ENCODE data around the gene LRCH3.
"Not testable (repeated sequence)": the region's sequence is repeated elsewhere in the genome, so short reads cannot be mapped to it uniquely, and the experiment has no call there.

Gene LRCH3

GRCh38 chr3:197881270-197881969, 90.4 kb downstream of the LRCH3 start:
- Histone ChIP-seq H3K9ac (no peak overlapping the region), H3K4me3 (ENCODE audit: low read depth, low read length) (no peak overlapping the region), H3K9me3 (ENCODE audit: control insufficient read depth, low read length) (no peaks in the 10 kb centered on the region), H3K27ac (no peak overlapping the region), H3K4me1 (peaks cover 7% of the 10 kb centered on the region), H3K36me3 (ENCODE audit: control insufficient read depth, insufficient read depth, low read length) (no peaks in the 10 kb centered on the region), H3K27me3 (ENCODE audit: control insufficient read depth, insufficient read depth, low read length) (no peaks in the 10 kb centered on the region), H3K79me2 (no peaks in the 10 kb centered on the region), H3K4me2 (ENCODE audit: low read length) (no peak overlapping the region), H2AFZ (no peak overlapping the region)
- no peak for TF ChIP-seq CTCF (IDR thresholded peaks at IDR 0.05)

GRCh38 chr3:197881970-197882338, 90.9 kb downstream of the LRCH3 start:
- Histone ChIP-seq H3K4me2 (ENCODE audit: low read length) (no peak overlapping the region), H2AFZ (no peak overlapping the region), H3K4me3 (ENCODE audit: low read depth, low read length) (no peak overlapping the region), H3K4me1 (peaks cover 7% of the 10 kb centered on the region), H3K79me2 (no peaks in the 10 kb centered on the region), H3K27ac (no peak overlapping the region), H3K27me3 (ENCODE audit: control insufficient read depth, insufficient read depth, low read length) (no peaks in the 10 kb centered on the region), H3K36me3 (ENCODE audit: control insufficient read depth, insufficient read depth, low read length) (no peaks in the 10 kb centered on the region), H3K9ac (no peak overlapping the region), H3K9me3 (ENCODE audit: control insufficient read depth, low read length) (no peaks in the 10 kb centered on the region)
- no peak for TF ChIP-seq CTCF (IDR thresholded peaks at IDR 0.05)

- no peak overlapping the region for H3K9ac ChIP-seq
- H3K27me3 ChIP-seq (ENCODE audit: control insufficient read depth, insufficient read depth, low read length) = no peaks in the 10 kb centered on the region
- peaks cover 7% of the 10 kb centered on the region for H3K4me1 ChIP-seq
- H3K4me2 ChIP-seq (ENCODE audit: low read length) = no peak overlapping the region
- H3K27ac ChIP-seq = no peak overlapping the region
- no peak overlapping the region for H3K4me3 ChIP-seq (ENCODE audit: low read depth, low read length)
- no peaks in the 10 kb centered on the region for H3K9me3 ChIP-seq (ENCODE audit: control insufficient read depth, low read length)
- H3K79me2 ChIP-seq = no peaks in the 10 kb centered on the region
- H2AFZ ChIP-seq = no peak overlapping the region
- TF ChIP-seq CTCF (IDR thresholded peaks at IDR 0.05) = no peak
- no peaks in the 10 kb centered on the region for H3K36me3 ChIP-seq (ENCODE audit: control insufficient read depth, insufficient read depth, low read length)
These were observed 91.5 kb downstream of the LRCH3 start for GRCh38 chr3:197882586-197882985.

GRCh38 chr3:197883541-197883940, 92.5 kb downstream of the LRCH3 start:
- H3K27ac ChIP-seq = no peak overlapping the region
- no peak for TF ChIP-seq CTCF (IDR thresholded peaks at IDR 0.05)
- peaks cover 7% of the 10 kb centered on the region for H3K4me1 ChIP-seq
- H3K36me3 ChIP-seq (ENCODE audit: control insufficient read depth, insufficient read depth, low read length) = no peaks in the 10 kb centered on the region
- H3K9ac ChIP-seq = no peak overlapping the region
- no peaks in the 10 kb centered on the region for H3K27me3 ChIP-seq (ENCODE audit: control insufficient read depth, insufficient read depth, low read length)
- H3K4me2 ChIP-seq (ENCODE audit: low read length) = no peak overlapping the region
- H3K9me3 ChIP-seq (ENCODE audit: control insufficient read depth, low read length) = no peaks in the 10 kb centered on the region
- H2AFZ ChIP-seq = no peak overlapping the region
- no peak overlapping the region for H3K4me3 ChIP-seq (ENCODE audit: low read depth, low read length)
- no peaks in the 10 kb centered on the region for H3K79me2 ChIP-seq

GRCh38 chr3:197884330-197884729, 93.3 kb downstream of the LRCH3 start:
- H3K4me2 ChIP-seq (ENCODE audit: low read length); H3K4me1 ChIP-seq; H3K9ac ChIP-seq; H3K27me3 ChIP-seq (ENCODE audit: control insufficient read depth, insufficient read depth, low read length); H3K36me3 ChIP-seq (ENCODE audit: control insufficient read depth, insufficient read depth, low read length); H3K27ac ChIP-seq; H2AFZ ChIP-seq; H3K4me3 ChIP-seq (ENCODE audit: low read depth, low read length); H3K9me3 ChIP-seq (ENCODE audit: control insufficient read depth, low read length); H3K79me2 ChIP-seq: not testable (repeated sequence)

GRCh38 chr3:197886052-197886451, 95.0 kb downstream of the LRCH3 start:
- not testable (repeated sequence) for H3K27me3 ChIP-seq (ENCODE audit: control insufficient read depth, insufficient read depth, low read length); H3K4me3 ChIP-seq (ENCODE audit: low read depth, low read length); H3K4me2 ChIP-seq (ENCODE audit: low read length); H3K9ac ChIP-seq; H3K36me3 ChIP-seq (ENCODE audit: control insufficient read depth, insufficient read depth, low read length); H3K9me3 ChIP-seq (ENCODE audit: control insufficient read depth, low read length); H2AFZ ChIP-seq; H3K79me2 ChIP-seq; H3K4me1 ChIP-seq; H3K27ac ChIP-seq

- not testable (repeated sequence) for H3K4me1 ChIP-seq; H3K4me2 ChIP-seq (ENCODE audit: low read length); H3K27me3 ChIP-seq (ENCODE audit: control insufficient read depth, insufficient read depth, low read length); H3K4me3 ChIP-seq (ENCODE audit: low read depth, low read length); H2AFZ ChIP-seq; H3K27ac ChIP-seq; H3K9me3 ChIP-seq (ENCODE audit: control insufficient read depth, low read length); H3K9ac ChIP-seq; H3K79me2 ChIP-seq; H3K36me3 ChIP-seq (ENCODE audit: control insufficient read depth, insufficient read depth, low read length)
These were observed 96.5 kb downstream of the LRCH3 start for GRCh38 chr3:197887430-197888053.
